AG04450 (cell line): ENCODE measurements around the gene NMRK2. TPM values are rescaled to one million over a fixed set of nuclear protein-coding genes. Genes with fewer than 3 reads are reported as not detected.
"Not testable (repeated sequence)": the region's sequence is repeated elsewhere in the genome, so short reads cannot be mapped to it uniquely, and the experiment has no call there.

Source experiments
- CTCF ChIA-PET: fragments of 300-600, 350-600 bp; formaldehyde crosslinking; extraction: SDS; loops from one replicate; lab custom pipeline; 2022; ENCODE audit warnings: antibody characterized with exemption, inconsistent platforms; lab: Charles Lee
- POLR2A ChIA-PET: fragments of 350-600 bp; formaldehyde crosslinking; extraction: SDS; loops from one replicate; lab custom pipeline; 2021; ENCODE audit warnings: antibody characterized with exemption, inconsistent platforms; lab: Yijun Ruan, JAX
- DNase-seq: peaks from one replicate; pipeline ENCODE4 v3.0.0-alpha.2; 2011; ENCODE audit warnings: low read depth, low spot score
- H3K27ac ChIP-seq: one replicate; pipeline ENCODE4 v1.5.1; 2012; ENCODE audit warnings: low read depth, low read length, control low read depth
- H3K27me3 ChIP-seq: one replicate; pipeline ENCODE4 v1.6.0; 2012; ENCODE audit warnings: low read length; ENCODE audit not compliant: control insufficient read depth, insufficient read depth
- H3K4me3 ChIP-seq: 2 replicates; pipeline ENCODE4 v1.5.1; 2011; ENCODE audit warnings: mild to moderate bottlenecking, low read depth, low read length, control low read depth
- H3K9me3 ChIP-seq: 2 replicates; pipeline ENCODE4 v1.5.1; 2012; ENCODE audit warnings: low read length; ENCODE audit not compliant: control insufficient read depth, insufficient read depth
- polyA plus RNA-seq: library from polyadenylated mRNA; depleted of rRNA; stranded (reverse); fragments of >200 nt; gene quantifications from 2 replicates; pipeline ENCODE4 v1.2.3, GENCODE V29; 2011
- TF ChIP-seq, protein P1 (sequence below): IDR thresholded peaks from 2 replicates; pipeline ENCODE4 v1.5.1; 2011; ENCODE audit warnings: low read depth, low read length, control low read depth, inconsistent platforms

Gene NMRK2
- polyA plus RNA-seq, 1 experiment: not detected

DNA sequence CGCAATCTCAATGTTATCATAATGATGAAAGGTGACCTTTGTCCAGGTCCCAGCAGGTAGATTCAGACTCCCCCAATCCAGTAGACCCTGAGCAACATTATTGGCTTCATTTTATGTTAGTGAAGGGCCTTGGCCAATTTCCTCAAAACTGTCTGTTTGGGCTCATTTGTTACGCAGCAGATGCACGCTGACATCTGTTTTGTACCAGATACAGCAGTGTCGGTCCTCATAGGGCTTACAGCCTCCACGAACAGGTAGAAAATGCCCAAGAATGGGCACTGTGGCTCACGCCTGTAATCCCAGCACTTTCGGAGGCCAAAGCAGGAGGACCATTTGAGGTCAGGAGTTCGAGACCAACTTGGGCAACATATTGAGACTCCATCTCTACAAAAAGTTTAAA, 13.1 kb upstream of the NMRK2 start:
- Histone ChIP-seq H3K4me3 (no peak overlapping the region), H3K9me3 (peaks cover 12% of the 10 kb centered on the region), H3K27ac (no peak overlapping the region), H3K27me3 (peaks cover 2% of the 10 kb centered on the region)
- POLR2A ChIA-PET: no interaction called here
- DNase-seq: no peak
- TF ChIP-seq, protein P1, sequence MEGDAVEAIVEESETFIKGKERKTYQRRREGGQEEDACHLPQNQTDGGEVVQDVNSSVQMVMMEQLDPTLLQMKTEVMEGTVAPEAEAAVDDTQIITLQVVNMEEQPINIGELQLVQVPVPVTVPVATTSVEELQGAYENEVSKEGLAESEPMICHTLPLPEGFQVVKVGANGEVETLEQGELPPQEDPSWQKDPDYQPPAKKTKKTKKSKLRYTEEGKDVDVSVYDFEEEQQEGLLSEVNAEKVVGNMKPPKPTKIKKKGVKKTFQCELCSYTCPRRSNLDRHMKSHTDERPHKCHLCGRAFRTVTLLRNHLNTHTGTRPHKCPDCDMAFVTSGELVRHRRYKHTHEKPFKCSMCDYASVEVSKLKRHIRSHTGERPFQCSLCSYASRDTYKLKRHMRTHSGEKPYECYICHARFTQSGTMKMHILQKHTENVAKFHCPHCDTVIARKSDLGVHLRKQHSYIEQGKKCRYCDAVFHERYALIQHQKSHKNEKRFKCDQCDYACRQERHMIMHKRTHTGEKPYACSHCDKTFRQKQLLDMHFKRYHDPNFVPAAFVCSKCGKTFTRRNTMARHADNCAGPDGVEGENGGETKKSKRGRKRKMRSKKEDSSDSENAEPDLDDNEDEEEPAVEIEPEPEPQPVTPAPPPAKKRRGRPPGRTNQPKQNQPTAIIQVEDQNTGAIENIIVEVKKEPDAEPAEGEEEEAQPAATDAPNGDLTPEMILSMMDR: no peak
- CTCF ChIA-PET: no interaction called here

DNA sequence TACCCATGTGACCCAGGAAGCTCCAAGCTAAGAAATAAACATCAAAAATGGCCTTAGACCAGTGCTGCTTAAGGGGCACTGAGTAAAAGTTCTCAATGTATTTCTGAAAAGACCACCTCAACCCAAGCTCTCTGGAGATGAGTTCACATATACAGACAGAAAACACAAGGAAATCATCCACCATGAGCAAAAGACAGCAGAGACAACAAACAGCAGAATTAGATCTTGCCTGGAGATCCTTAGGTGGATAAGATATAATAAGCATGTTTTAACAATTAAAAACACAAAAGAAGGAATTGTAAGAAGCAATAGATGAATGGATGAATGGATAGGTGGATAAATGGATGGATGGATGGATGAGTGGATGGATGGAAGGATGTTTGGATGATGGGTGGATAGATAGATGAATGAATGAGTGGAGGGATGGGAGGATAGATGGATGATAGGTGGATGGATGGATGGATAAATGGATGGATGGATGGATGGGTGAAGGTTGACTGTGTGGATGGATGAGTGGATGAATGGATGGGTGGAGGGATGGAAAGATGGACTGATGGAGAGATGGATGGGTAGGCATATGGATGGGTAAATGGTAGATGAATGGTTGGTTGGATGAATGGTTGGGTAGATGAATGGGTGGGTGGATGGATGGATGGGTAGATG, 9.6 kb upstream of the NMRK2 start:
- DNase-seq: no peak
- ChIA-PET CTCF (no interaction called here), POLR2A (no interaction called here)
- TF ChIP-seq, protein P1: no peak
- H3K4me3 ChIP-seq: no peak overlapping the region
- no peak overlapping the region for H3K27ac ChIP-seq
- peaks cover 18% of the 10 kb centered on the region for H3K9me3 ChIP-seq
- H3K27me3 ChIP-seq: peaks cover 2% of the 10 kb centered on the region

DNA sequence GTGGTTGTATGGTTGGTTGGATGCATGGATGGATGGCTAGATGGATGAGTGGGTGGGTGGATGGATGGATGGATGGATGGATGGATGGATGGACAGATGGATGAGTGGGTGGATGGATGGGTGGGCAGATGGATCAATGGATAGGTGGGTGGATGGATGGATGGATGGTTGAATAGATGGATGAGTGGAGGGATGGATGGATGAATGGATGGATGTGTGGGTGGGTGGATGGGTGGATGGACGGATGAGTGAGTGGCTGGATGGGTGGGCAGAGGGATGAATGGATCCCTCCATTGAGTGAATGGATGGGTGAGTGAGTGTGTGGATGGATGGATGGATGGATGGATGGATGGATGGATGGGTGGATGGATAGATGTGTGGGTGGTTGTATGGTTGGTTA, 9.0 kb upstream of the NMRK2 start:
- ChIA-PET POLR2A (no interaction called here), CTCF (no interaction called here)
- TF ChIP-seq, protein P1: no peak
- Histone ChIP-seq H3K9me3 (peaks cover 18% of the 10 kb centered on the region), H3K27me3 (peaks cover 2% of the 10 kb centered on the region), H3K27ac (no peak overlapping the region), H3K4me3 (no peak overlapping the region)
- no peak for DNase-seq

DNA sequence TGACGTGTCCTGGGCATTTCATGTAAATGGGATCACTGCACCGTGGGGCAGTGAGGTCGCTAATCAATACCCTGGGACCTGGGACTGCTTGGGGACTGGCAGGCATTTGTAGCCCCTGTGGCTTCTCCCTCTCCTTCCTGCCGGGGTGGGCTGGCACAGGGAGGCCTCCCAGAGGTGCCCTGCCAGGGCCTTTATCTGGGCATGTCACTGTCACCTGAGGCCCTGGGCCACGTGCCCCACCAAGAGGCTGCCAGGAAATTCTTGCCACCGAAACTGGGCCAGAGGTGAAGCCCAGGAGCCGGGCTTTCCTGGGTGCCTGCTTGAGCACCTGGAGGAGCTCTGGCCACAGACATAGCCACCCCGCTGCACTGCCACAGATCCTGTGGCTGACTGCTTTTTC, 1.8 kb upstream of the NMRK2 start:
- POLR2A ChIA-PET: no interaction called here
- TF ChIP-seq, protein P1: no peak
- no peak for DNase-seq
- Histone ChIP-seq H3K9me3 (no peaks in the 10 kb centered on the region; the same call in 1 of the 2 replicates), H3K4me3 (no peak overlapping the region), H3K27me3 (peaks cover 22% of the 10 kb centered on the region), H3K27ac (no peak overlapping the region)
- CTCF ChIA-PET: no interaction called here

DNA sequence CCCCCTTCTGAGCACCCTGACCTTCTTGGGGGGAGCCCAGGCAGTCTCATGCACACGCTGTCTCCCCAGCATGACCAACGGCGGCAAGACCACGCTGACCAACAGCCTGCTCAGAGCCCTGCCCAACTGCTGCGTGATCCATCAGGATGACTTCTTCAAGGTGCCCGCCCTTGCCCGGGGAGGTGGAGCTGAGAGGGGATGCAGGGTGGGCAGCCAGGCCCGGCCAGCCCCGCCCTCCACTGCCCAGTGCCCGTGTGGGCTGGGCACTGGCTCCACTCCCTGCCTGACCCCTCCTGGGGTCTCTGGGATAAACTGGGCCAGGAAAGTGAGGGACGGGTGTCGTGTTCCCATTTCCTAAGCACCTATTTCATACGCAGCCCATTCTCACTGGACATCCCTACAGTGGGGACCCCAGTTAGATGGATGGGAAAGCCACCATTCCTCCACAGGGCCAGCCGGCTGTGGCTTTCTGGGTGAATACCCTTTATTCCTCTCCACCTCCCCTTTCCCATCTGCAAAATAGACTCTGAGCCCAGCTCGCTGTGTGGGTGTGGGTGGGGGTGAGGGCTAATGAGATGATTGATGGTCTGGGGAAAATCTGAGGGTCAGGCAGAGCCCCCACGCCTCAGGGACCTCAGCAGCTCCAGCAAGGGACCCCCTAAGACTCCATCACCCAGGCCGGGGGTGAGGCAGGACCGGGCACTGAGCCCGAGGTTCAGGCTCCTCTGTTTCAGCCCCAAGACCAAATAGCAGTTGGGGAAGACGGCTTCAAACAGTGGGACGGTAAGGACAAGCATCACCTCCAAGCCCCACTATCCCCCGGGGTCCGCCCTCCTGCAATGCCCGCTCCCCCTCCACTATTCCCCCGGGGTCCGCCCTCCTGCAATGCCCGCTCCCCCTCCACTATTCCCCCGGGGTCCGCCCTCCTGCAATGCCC, 3.9 kb downstream of the NMRK2 start:
- CTCF ChIA-PET: no interaction called here
- Histone ChIP-seq H3K9me3 (peaks cover 6% of the 10 kb centered on the region; the same call in 1 of the 2 replicates), H3K27ac (no peak overlapping the region), H3K4me3 (no peak overlapping the region), H3K27me3 (peaks cover 14% of the 10 kb centered on the region)
- no peak for DNase-seq
- POLR2A ChIA-PET: no interaction called here
- TF ChIP-seq, protein P1: no peak

DNA sequence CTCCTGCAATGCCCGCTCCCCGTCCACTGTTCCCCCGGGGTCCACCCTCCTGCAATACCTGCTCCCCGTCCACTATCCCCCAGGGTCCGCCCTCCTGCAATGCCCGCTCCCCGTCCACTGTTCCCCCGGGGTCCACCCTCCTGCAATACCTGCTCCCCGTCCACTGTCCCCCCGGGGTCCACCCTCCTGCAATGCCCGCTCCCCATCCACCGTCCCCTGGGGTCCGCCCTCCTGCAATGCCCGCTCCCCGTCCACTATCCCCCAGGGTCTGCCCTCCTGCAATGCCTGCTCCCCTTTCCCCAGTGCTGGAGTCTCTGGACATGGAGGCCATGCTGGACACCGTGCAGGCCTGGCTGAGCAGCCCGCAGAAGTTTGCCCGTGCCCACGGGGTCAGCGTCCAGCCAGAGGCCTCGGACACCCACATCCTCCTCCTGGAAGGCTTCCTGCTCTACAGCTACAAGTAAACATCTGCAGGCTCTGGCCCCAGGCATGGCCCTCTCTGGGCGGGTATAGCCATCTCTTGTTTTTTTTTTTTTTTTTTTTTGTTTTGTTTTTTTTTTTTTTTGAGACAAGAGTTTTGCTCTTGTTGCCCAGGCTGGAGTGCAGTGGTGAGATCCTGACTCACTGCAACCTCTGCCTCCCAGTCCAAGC, 5.6 kb downstream of the NMRK2 start:
- H3K27me3 ChIP-seq, H3K4me3 ChIP-seq, H3K27ac ChIP-seq, DNase-seq, CTCF ChIA-PET, H3K9me3 ChIP-seq, POLR2A ChIA-PET: not testable (repeated sequence)
